ENCODE measurements around the gene RAPGEF4.

GRCh38 chr2:172994864-172995263 is 259.2 kb downstream of the RAPGEF4 start:
- TF ChIP-seq CTCF (IDR thresholded peaks at IDR 0.05) (no peak), POLR2AphosphoS5 (IDR thresholded peaks at IDR 0.05) (no peak)

All from esophagus muscularis mucosa (tissue), 3 donors.